Measurements from ENCODE around the gene TSPAN1.

Gene TSPAN1

DNA sequence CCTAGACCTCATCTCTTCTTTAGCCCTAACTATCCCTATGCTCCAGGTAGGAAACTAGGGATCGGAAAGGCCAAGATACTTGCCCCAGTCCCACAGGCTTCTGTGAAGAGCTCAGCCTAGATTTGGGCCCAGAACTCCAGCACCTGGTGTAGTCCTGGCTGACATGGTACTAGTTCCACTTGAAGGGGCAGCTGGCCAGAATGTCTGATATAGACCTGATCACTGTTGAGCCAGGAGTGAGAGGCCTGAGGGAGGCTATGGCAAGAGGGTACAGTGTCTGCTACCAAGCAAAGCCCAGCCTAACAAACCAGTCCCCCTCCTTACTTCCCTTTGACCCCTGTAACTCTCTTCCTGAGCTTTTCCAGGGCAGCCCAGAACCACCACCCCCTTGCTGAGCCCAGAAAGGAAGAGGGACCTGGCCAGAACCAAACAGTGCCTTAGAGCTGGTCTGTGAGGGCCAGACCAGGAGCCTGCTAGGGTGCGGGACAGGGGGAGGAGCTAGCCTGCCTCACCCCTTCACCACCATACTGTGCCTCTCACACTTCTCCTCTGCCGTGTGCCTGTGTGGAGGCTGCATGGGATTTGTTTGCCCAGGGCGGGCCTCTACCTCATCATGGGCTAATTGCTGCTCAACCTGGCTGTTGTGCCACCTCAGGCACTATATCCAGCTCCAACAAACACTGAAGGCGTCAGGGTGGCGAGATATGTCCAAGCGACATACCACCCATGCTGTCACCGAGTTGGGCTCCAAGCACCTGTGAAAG lies 12.4 kb downstream of the TSPAN1 start:
- DNase-seq (ENCODE audit: low read depth): no peak

DNA sequence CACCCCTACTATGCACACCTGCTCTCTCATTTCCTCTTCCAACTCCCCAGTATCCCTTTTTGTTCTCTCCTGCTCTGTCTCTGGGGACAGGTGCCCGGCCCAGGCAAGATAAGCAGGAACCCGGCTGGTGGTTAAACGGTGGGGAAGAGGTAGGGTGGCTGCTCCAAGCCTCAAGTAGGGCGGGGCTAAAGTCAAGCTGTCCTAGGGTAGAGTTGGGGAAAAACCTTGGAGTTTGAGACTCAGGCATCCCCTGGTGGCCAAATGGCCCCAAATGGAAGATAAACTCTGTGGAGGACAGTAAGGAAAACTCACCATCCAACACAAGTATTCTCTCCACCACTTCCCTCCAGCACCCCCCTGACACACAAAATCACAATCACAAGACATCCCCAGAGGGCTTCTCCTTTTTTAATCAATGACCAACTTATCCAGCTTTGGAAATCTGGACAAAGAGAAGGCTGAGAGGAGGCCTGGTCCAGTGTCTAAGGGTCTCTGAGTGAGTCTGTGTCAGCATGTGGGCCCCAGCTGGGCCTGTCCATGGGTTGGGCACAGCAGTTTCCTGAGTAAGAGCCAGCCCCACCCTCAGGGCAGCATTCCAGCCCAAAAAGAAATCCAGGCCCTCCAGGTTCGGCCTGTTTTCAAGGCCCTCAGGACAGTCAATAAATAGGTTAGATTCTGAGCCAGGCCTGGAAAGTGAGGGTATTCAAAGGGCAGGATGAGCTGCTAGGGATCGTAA lies 13.6 kb downstream of the TSPAN1 start:
- no peak for DNase-seq (ENCODE audit: low read depth)

DNA sequence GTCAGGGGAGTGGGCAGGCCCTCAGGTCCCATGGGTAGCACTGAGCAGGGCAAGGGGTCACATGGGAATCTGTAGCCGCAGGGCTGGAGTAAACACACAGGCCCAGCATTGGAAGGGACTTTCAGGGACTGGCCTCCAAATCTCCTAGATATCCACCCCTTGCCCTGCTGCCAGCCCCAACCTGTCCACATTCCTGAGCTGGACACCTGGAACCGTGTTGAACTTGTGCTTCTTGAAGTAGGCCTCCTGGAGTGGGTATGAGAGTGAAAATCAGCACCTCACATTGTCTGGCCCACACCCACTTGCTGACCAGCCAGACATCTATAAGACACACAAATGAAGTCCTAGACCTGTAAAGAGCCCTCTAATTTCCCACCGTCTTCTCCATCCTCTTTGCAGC lies 15.7 kb downstream of the TSPAN1 start:
- DNase-seq (ENCODE audit: low read depth): no peak

DNA sequence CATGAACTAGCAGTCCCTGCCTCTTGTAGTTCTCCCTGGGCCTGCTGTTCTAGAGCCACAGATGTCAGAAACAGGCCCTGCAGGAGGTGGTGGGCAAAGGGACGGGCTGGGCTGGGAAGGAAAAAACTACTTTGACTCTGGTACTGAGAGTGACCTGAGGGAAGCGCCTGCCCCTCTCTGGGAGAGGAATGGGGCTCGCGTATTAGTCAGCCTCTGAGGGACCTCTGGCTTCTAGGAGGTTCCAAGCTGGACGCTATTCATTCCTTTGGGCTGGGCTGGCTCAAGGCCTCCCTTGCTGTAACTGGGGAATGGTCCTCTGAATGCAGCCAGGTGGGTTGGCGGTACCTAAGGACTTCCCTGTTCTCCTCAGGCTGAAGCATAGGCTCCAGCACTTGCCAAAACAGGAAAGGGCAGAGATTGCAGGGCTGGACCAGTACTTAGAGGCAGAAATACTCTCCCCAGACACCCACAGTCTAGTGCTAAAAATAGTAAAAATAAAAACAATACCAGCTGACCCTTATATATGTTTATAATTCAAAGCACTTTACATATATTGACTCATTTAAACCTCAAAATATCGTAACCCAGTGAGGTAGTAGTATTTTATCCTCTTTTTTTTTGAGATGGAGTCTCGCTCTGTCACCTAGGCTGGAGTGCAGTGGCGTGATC lies 16.3 kb downstream of the TSPAN1 start:
- no peak for DNase-seq (ENCODE audit: low read depth)

DNA sequence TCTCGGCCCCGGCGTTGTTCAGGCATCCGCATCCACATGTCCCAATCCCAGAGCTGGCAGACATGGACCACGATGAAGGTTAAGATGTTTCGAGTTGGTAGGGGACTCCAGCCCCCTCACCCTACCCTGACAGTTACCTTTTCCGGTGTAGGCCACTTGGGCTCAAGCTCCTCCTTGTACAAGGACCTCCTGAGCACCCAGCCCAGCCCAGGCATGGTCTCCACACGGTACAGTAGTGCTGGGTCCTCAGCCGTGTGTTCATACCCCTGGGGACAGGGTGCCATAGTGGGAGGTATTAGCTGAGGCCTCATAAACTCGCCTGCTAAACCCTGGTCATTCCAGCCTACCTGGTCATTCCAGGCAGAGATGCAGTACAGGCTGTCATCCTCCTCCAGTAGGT lies 17.3 kb downstream of the TSPAN1 start:
- DNase-seq (ENCODE audit: low read depth): no peak

DNA sequence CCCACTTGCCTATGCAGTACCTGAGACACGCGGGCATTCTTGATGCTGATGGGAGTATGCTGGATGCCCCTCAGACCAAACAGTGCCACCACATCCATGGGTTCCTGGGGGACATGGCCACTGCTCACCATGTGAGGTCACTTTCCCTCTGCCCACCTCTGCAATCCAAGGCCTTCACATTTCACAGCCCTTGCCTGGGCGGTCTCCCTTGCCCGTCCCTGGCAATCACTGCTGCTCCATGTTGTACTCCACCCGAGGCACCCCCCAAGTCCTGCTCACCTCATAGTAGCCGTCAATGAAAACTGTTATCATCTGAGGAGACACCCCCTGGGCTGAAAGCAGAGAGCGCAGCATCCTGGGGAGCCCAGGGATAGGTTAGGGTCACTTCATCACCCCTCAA lies 18.4 kb downstream of the TSPAN1 start:
- no peak for DNase-seq (ENCODE audit: low read depth)

DNA sequence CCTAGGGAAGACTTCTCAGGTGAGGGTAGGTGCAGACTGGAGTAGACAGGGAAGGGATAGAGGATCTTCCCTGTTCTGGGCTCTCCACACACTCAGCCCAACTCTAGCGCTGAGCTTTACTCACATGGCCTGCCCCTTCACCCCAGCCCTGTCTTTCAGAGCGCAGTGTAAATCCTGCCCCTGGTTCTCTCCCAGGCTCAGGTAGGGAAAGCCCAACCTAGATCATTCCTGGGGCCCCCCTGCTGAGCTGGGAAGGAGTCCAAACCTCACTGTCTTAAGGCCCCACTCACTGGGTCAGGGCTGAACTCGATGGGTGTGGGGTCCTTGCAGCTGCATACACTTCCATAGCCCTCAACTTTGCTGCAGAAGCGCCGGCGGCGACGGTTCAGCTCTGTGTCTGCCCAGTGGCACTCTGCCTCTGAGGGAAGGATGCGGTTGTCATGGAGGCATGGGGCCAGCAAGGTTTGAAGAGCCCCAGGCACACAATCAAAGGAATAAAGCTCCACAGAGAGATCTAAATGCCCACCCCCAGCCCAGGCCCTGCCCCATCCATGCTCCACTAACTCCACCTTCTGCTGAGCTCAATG lies 19.2 kb downstream of the TSPAN1 start:
- DNase-seq (ENCODE audit: low read depth): no peak

DNA sequence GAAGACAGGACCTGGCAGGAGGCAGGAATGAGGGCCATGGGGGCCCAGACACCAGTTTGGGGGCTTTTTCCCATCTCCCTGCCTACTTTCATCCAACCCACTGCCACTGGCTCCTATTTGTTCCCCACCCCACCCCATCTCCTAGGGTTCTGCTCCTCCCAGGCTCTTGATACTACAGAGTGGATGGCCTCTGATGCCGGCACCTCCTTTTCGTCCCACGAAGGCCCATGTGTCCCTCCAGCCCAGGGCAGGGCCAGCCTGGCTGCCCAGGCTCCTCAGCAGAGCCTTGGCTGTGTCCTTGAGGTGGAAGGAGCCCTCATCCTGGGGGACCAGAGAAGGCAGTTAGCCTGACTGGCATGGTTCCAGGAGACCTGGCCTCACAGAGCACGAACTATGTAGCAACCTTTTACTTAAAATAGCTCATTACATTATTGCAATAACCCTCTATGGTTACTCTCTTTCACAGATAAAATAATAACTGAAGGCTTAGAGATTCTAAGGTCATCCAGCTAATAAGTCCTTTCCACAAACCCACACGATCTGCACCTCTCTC lies 19.8 kb downstream of the TSPAN1 start:
- no peak for DNase-seq (ENCODE audit: low read depth)

DNA sequence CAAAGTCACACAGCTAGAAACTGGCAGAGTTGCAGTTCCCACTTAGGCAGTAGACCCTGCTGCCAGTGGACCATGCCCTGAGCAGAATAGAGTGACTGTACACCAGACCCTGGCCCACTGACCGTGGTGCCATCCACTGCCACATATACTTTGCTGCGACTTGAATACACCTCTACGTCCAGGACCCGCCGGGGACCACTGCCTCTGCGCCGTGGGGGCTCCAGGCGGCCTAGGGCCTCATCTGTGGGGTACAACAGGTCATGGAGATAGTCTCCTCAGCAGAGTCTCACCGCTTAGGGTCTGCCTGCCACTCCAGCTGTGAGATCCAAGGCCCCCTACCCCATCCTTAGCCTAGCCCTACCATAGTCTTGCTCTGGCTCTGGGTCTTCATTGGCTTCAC lies 21.7 kb downstream of the TSPAN1 start:
- no peak for DNase-seq (ENCODE audit: low read depth)

DNA sequence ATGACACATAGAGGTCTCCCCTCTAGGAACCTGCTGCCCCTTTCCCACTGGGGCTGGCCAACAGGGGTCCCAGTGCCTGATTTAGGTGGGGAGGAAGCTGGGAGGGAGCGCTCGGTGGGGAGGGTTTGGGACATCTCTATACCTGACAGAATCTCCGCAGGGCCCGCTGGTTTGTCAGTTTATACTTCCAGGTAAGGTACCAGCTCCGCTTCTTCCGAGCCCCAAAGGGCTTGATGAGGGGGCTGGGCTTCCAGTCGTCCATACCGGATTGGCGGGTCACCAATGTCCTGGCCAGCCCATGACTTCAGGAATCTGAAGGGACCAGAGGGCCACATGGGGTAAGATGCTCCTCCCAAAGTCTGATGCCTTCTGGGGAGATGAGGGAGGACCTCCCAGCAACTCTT lies 22.7 kb downstream of the TSPAN1 start:
- DNase-seq (ENCODE audit: low read depth): no peak

DNA sequence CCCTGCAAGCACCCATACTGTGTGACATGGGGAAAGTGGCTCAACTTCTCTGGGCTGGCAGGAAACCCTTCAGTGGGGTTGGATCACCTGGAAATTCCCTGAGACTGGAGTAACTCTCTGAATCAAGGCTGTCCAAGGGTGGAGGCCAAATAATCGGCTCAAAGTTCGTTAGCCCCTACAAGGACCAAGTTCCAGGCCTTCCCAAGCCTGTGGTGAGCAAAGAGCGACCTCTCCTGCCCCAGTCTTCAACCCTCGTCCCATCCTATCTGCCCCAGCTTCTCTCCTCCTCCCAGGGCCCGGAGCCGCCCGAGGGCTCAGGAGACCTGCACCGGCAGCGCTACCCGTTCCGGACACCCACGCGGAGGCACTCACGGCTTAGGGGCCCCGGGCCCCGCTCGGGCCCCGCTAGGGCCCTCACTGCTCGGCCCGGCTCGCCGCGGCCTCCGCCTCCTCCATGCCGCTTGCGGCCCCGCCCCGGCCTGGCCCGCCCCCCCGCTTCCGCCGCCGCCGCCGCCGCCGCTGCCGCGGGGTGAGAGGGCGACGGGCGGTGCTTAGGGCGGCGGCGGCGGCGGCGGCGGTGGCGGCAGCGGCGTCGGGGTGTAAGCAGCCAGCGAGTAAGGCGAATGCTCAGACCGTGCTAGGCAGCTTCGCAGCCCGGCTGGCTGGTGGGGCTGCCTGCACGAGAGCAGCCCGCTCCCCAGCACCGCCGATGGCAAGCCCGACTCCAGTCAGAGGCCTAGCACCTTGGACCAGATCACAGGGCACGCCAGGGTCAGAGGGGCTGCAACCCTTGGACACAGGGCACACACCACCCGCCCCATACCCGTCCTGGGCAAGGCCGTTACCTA lies 23.3 kb downstream of the TSPAN1 start, which contains the start of gene POMGNT1:
POMGNT1 (minus strand) TSS at position 471 of the 848 bp plus-strand sequence. CDS start 613 bp downstream, outside the sequence.
- DNase-seq (ENCODE audit: low read depth): no peak

DNA sequence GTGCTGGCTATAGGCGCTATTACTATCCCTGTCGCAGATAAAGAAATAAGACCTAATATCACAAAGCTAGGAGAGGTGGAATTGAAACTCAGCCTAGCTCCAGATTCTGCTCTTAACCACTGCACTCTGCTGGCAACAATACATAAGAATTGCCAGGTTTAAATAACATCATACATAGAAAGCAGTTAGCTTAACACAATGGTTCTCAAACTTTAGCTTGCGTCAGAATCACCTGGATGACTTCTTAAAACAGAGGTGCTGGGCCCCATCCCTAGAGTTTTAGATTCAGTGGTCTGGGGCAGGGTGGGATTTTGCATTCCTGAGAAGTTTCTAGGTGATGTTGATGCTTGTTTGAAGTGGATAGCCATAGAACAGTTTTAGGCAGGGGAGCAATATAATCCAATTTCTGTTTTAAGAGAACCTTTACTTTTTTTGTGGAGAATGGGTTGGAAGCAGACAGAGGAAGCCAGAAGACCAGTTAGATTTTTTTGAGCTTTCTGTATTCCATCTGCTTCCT lies 24.4 kb downstream of the TSPAN1 start:
- no peak for DNase-seq (ENCODE audit: low read depth)

DNA sequence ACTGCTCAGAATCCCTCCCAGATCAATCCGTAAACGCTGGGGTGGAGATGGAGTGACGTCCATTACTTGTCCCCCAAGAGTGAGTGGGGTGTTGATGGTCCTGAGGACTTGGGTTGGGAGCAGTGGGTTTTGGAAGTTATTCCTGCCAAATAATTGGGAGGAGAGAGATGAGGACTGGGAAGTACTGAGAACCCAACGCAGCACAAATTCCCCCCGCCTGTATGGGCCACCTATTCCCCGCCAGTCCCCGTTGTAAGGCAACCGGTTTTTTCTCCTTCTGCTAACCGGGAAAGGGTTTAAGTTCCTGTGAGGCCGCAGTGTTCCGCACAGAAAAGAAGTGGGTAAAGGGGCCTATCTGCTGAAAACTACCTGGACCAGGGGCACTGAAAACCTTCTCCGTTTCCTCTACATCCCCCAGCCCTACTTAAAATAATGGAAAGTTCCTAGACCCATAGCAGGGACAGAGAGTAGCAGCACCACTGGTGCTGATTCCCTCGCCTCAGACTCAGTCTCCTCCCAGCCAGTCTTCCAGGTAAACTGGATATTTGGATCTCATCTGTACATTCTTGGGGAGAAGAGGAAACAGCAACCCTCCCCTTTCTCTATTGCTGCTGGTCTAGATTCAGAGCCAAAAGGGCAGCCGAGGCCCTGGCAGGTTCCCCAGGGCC lies 29.0 kb downstream of the TSPAN1 start:
- DNase-seq (ENCODE audit: low read depth): no peak

DNA sequence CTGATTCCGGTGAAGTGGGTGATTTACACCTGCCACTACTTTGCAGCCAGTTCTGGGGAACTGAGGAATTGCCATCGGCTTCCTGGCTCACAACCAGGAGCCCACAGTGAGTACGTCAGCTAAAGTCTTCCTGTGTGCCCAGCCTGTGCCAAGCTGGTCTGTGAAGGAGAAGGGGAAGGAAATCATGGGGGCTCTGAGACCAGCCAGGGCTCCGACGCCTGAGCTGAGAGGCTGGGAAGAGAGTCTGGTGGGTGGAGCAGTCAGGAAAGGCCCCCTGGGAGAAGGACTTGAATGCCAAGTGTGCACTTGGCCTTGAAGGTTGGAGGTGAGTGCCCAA lies 29.5 kb downstream of the TSPAN1 start:
- no peak for DNase-seq (ENCODE audit: low read depth)

DNA sequence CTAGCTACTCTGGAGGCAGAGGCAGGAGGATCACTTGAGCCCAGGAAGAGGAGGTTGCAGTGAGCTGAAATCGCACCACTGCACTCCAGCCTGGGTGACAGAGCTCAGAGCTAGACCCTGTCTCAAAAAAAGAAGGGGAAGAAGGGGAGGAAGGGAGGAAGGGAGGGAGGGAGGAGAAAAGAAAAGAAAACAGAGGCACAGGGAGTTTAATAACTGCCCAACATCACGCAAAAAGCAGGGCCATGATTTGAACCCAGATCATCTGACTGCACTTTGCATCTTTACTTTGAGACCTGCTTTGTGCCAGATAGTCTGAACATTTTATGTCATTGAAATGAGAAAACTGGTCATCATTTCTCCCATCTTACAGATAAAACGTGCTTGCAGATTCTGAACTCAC lies 30.3 kb downstream of the TSPAN1 start:
- no peak for DNase-seq (ENCODE audit: low read depth)

DNA sequence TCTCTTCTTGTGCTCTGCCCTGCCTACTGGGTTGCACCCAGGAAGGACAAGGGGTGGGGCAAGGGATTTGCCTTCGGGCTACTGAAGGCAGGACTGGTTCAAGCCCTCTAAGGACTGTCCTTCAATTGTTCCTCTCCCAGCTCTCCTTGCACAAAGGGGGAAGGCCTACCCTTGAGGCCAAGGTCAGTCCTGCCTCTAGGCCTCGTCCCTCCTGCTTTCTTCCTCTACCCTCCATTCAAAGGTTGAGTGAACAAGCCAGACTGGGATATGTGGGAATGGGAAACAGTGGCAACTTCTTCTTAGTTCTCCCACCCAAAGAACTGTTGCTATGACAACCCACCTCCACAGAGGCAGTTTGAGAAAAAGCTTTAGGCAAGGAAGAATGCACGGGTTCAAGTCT lies 30.9 kb downstream of the TSPAN1 start:
- DNase-seq (ENCODE audit: low read depth): no peak

DNA sequence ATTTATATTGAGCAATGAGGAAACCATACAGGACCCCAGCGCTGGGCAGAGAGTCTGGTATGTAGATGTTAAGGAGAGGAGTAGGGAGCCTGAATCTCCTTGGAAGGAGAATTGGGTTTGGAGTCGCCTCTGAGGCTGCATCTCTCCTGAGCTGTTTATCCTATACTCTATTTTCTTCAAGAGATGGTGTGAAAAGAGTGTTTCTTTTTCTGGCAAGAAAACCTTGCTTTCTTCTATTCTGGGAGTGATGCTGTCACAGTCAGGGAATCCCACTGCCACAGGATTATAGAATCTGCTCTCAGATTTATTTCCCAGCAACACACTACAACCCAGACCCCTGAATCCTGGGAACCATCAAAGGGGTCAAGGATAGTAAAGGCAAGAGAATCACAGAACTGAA lies 31.5 kb downstream of the TSPAN1 start:
- DNase-seq (ENCODE audit: low read depth): no peak

DNA sequence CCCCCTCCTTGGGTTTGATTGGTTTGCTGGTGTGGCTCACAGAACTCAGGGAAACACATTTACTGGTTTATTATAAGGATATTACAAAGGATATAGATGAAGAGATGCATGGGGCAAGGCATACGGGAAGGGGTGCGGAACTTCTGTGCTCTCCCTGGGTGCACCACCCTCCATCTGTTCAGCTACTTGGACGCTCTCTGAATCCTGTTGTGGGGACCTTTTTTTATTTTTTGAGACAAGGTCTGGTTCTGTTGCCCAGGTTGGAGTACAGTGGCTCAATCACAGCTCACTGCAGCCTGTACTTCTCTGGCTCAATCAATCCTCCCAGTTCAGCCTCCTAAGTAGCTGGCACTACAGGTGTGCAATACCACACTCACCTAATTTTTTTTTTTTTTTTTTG lies 35.7 kb downstream of the TSPAN1 start:
- no peak for DNase-seq (ENCODE audit: low read depth)

DNA sequence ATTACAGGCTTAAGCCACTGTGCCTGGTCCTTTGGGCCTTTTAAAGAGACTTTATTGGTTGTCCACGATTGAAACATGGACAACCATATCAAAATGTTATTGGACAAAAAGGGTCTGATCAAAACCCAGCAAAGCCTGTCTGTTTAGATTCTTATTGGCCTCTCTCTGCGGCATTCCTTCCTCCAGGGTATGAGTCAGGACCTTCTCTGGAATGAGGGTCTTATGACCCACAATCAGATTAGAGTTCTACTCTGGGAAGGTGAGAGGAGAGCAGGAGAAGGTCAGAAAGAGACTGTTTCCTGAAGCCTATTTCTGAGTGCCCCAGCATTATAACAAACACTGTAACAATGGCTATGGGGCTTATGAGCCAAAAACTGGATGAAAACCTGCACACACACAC lies 36.2 kb downstream of the TSPAN1 start:
- DNase-seq (ENCODE audit: low read depth): no peak

DNA sequence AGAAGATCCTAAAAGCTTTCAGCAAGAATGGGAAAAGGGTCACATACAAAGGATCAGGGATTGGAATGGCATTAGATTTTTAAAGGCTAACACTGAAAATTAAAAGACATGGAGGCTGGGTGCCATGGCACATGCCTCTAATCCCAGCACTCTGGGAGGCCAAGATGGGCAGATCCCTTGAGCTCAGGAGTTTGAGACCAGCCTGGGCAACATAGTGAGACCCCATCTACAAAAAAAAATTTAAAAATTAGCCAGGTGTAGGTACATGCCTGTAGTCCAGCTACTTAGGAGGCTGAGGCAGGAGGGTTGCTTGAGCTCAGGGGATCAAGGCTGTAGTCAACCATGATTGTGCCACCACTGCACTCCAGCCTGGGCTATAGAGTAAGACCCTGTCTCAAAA lies 40.6 kb downstream of the TSPAN1 start:
- DNase-seq (ENCODE audit: low read depth): no peak

DNA sequence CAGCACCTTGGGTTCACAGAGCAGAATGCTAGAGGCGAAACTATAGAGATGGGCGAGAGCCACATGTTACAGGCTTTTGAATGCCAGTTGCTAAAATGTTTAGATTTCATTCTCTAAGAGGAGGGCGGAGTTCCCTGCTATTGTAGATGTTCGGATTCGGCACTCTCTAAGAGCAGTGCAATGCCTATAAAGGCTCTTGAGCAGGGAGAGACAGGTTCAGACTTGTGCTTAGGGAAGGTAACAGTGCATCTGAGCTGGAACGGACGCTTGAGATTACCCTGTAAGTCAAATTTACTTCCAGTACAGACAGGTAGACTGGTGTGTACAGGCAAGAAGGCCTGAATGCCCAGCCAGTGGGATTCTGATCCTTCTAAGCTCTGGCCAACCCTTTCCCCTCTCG lies 43.6 kb downstream of the TSPAN1 start:
- DNase-seq (ENCODE audit: low read depth): no peak
